Stimulated activated CD8-positive, alpha-beta memory T cell treated with anti-CD3 and anti-CD28 coated beads, Interleukin-4, amount 100 ng/mL, for 1 hour (primary cell): Measurements from ENCODE around the gene IGFBP6.

Experiments used
- DNase-seq, 2 donors: peaks; one replicate each; pipeline ENCODE4 v3.0.0-alpha.2; 2020; ENCODE audit warnings: low read depth in 2 of 2, low spot score in 1 of 2

Gene IGFBP6

DNA sequence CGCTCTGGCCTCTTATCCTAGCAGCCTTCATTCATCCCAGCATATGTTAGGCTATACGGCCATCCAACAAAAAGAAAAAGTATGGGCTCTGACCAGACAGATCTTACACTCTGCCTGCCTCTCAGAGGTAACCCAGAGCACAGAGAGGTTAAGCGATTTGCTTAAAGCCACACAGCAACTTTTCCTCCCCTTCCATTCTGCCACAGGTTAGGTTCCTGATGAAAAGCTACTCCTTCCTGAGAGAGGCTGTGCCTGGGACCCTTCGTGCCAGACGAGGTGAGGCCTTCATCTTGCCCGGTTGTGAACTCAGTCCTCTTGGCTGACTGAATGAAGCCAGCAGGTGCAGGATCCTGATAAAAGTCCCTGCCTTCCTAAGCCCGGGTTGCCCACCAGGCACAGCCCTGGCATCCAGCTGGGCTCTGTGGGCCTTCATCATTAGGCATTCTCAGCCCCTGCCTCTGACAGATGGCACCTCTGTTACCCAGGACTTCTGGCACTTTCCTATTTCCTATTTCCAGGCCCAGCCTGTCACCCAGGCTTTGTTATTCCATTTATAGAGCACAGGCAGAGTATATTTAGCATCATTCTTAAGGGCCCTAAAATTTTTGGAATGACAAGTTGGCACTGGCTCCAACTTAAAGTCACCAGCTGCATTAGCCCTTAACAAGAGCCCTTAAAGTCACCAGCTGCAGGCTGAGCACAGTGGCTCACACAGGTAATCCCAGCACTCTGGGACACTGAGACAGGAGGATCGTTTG lies 18.6 kb downstream of the IGFBP6 start:
- DNase-seq: no peak

DNA sequence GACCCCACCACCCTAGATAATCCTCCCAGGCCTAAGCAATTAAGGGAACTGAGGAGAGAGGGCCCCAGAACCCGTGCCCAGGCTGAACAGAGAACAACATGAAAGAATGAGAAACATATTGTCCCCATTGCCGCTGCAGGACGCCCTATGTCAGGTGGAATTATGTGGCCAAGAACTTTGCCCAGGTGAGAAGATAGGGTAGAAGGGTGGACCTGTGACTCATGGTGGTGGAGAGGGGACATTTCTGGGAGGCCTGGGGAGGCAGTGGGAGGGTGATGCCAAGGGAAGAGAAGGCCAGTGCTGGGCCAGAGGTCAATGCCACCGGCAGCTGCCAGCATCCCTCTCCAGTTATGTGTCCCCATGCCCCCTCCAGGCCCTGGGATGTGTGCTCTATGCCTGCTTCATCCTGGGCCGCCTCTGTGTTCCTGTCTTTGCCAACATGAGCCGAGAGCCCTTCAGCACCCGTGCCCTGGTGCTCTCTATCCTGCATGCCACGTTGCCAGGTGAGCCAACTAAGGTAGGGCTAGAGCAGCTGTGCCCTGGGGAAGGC lies 21.4 kb downstream of the IGFBP6 start:
- no peak for DNase-seq

DNA sequence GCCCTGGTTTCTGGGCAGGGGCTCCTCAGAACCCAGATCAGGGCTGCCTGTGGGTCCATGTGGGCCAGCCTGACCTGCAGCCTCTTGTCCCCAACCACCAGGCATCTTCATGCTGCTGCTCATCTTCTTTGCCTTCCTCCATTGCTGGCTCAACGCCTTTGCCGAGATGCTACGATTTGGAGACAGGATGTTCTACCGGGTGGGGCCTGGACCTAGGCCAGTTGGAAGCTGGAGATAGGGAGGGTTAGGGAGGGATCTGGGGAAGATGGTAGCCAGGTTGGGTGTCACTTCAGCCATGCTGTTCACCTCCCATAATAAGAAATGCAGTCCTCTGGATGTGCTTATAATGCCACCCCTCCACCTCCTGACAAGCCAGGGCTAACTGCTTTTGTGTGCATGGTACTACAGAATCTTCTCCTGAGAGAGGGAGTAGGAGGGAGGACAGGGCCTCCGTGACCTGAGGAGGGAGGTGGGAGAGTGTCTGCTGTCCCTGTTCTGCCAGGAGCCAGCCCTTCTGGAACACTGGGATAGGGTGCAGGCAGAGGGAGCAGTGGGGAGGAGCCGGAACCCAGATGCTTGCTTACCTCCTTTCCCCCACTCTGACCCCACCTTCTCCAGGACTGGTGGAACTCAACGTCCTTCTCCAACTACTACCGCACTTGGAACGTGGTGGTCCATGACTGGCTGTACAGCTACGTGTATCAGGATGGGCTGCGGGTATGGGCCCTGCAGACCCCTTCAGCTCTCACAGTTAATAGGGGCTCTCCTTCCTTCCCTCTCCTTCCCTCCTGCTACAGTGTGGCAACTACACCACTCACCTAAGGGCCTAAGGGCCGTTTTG lies 23.4 kb downstream of the IGFBP6 start:
- no peak for DNase-seq

DNA sequence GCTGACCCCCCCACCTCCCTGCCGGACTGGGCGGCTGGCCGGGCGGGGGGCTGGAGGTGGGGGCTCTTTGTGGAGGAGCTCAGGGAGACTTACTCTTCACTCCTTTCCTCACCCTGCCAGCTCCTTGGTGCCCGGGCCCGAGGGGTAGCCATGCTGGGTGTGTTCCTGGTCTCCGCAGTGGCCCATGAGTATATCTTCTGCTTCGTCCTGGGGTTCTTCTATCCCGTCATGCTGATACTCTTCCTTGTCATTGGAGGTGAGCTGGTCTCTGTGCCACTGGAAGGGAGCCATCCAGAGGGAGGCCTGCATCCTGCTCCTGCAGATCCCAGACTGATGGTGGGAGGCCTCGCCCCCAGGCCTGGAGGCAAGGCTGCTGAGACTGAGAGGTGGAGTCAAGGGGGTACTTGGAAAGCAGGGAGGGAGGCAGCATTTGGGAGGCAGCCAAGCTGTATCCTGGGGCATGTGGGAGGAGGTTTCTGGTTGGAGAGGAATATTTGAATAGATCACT lies 25.5 kb downstream of the IGFBP6 start:
- no peak for DNase-seq

DNA sequence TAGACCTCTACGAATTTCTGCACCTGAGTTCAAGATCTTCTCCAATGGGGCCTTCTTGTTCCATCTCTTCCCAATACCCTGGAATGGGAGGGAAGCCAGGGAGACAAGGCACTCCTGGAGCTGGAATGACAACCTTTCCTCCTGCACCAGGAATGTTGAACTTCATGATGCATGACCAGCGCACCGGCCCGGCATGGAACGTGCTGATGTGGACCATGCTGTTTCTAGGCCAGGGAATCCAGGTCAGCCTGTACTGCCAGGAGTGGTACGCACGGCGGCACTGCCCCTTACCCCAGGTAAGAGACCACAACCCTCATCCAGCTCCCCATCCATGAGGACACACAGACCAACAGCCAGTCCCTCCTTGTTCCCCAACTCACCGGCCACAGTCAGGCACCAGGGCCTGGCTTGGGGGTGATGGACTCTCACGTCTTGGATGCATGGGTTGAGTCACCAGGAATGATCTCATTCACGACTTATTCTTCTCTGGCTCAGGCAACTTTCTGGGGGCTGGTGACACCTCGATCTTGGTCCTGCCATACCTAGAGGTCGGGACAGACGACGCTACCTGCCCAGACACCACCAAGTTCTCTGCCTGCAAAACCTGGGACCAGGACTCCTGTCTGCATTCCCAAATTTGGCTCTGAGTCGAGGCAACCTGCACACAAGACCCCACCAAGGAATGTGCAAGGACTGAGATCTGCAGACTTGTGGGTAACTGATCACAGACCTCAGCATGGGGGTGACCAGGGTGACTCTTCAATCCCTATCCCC lies 26.3 kb downstream of the IGFBP6 start:
- no peak for DNase-seq

DNA sequence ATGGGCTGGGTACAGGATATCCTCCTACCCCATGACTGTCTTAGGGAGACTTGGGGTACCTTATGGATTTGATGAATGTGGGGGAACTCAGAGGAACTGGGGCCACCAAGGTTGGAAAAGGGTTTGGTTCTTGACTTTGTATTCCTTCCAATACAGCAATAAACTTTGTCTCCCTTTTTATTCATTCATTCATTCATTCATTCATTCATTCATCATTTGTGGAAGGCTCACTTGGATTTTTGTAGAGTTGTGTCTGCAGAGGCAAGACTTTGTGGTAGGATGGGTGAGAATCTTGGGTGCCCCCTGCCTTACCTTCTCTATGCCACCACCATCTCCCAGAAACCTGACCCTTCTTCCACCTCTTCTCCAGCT lies 26.9 kb downstream of the IGFBP6 start:
- no peak for DNase-seq

DNA sequence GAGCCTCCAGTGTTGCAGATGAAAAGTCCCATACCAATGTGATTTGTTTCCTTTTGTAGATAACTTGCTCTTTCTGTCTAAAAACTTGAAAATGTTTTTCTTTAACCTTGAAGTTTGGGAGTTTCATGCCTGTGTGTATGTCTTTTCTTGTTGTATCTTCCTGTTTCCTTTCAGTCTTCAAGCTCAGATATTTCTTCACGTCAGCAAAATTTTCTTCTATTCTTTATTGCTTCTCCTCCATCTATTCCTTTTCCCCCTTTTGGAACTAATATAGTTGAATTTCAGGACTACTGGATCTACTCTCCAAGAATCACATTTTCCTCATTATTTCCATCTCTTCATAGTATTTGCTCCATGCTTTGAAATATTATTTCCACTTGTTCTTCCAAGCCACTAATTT lies 29.7 kb downstream of the IGFBP6 start:
- DNase-seq: no peak

DNA sequence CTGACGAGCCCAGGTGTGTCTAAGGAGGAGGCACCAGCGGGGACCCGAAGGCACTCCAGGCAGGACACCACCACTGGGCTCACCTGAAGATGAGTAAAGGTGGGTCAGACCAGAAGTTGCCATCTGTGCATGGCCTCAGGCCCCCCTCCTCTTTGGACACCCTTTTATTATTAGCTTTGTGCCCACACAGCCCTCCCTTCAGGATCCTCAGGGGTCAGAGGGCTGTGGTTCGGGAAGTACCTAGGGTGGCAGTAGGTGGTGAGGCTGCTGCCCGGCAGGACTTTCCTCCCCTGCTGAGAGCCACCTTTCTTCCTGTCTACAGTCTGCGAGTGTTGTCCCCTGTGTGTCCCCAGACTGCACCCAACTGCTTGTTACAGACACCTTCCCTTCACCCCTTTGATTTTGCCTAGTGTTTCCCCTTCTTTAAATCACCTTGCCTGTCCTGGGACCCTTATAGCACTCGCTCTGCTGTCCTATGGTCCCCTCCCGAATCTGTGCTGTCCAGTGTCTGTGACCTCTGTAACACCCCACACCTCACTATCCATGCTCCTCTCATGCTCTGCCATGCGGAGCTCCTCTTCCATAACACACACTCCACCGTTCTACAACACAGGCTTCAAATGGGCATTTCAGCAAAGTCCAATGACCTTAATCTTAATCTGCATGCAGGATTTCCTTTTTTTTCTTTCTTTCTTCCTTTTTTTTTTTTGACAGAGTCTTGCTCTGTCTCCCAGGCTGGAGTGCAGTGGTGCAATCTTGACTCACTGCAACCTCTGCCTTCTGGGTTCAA lies 31.5 kb downstream of the IGFBP6 start:
- DNase-seq: no peak

DNA sequence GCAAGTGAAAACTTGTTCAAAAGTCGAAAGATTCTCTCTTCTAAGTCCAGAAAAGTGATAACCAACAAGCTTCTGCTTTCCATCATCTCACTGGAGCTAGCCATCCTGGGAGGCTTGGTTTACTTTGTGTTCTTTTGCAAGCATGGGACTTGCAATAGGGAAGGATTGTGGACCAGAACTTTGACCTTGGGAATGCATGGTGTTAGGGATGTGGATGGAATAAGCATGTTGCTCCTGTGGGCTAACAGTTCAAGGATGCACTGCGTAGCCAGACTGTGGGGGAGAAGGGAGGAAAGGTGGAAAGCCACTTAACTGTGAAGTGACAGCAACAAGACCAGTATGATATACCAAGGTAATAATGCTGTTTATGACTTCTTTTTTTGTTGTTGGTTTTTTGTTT lies 34.4 kb downstream of the IGFBP6 start:
- no peak for DNase-seq

DNA sequence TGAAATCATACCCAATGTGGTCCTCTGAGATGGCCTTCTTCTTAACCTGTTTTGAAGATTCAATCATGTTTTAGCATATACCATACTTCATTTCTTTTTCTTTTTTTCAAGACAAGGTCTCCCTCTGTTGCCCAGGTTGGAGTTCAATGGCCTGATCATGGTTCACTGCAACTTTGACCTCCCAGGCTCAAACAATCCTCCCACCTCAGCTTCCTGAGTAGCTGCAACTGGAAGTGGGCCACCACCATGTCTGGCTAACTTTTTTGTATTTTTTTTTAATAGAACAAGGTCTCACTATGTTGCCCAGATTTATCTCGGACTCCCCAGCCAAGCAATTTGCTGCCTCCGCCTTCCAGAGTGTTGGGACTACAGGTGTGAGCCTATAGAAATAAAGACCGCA lies 36.3 kb downstream of the IGFBP6 start:
- DNase-seq: no peak

DNA sequence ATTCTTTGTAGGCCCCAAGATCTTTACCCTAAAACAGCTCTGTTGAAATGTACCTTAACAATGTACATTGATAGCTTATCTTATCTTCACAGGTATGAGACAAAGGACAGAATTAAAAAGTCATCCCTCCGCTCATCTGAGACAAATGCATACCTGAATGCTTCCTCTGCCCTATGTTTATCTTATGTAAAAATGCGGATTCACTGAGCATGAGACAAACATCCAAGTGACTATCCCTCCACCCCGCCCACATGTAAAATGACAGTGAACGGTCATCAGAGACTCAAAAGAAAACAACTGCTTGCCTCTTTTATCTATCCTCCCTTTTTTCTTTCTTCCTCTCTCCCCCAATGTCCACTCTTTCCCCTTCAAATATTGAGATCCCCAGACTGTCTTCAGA lies 45.9 kb downstream of the IGFBP6 start:
- no peak for DNase-seq

DNA sequence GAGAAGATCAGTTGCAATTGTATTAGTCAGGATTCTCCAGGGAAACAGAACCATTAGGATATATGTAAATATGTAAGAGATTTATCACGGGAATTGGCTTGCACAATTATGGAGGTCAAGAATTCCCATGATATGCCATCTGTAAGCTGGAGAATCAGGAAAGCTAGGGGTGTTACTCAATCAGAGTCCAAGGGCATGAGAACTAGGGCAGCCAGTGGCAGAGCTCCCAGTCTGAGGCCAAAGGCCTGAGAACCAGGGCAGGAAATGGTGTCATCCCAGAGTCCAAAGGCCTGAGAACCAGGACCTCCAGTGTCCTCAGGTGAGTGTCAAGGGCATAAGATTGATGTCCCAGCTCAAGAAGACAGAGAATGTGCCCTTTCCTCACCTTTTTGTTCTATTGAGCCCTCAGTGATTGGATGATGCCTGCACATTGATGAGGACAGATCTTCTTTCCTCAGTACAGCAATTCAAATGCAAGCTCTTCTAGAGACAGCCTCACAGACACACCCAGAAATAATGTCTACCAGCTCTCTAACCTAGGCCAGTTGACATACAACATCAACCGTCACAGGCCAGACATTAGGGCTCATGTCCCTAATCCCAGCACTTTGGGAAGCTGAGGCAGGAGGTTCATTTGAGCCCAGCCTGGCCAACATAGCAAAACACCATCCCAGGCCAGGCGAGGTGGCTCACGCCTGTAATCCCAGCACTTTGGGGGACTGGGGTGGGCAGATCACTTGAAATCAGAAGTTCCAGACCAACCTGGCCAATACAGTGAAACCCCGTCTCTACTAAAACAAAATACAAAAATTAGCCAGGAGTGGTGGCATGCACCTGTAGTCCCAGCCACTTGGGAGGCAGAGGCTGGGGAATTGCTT lies 48.2 kb downstream of the IGFBP6 start:
- DNase-seq: no peak

DNA sequence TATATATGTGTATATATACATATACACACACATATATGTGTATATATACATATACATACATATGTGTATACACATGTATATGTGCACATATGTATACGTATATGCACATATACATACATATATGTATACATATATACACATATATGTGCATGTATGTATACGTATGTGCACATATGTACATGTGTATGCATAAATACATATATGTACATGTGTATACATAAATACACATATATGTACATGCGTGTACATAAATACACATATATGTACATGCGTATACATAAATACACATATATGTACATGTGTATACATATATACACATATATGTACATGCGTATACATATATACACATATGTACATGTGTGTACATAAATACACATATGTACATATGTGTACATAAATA lies 49.7 kb downstream of the IGFBP6 start:
- no peak for DNase-seq

DNA sequence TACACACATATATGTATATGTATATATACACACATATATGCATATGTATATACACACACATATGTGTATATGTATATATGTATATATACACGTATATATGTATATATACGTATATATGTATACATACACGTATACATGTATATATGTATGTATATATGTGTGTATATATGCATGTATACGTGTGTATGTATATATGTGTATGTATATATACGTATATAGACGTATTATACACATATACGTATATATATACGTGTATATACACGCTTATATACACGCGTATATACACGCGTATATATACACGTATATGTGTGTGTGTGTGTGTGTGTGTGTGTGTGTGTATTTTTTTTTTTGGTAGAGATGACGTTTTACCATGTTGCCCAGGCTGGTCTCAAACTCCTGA lies 50.2 kb downstream of the IGFBP6 start:
- no peak for DNase-seq

DNA sequence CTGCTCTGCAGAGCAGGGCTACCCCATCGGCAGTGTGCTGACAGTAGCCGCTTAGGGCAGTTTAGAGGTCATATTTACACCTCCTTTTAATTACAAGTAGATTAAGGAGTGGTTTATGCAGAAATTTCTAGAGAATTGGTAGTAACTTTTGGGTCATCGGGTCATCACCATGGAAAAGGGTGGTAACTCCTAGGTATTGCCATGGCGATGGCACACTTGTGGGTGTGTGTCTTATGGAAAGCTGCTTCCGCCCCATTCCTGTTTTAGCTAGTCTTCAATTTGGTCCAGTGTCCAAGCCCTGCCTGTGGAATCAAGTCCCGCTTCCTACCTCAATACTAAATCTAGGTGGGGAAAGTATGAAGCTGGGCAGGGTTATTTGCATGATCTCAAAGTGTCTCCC lies 53.6 kb downstream of the IGFBP6 start:
- no peak for DNase-seq
